K562 (cell line): ENCODE measurements around the gene IL4I1. TPM values are rescaled to one million over a fixed set of nuclear protein-coding genes. Genes with fewer than 3 reads are reported as not detected.

Experiments
- DPF2 ChIP-seq: fragments of 450-650 bp; IDR thresholded peaks from 2 replicates; pipeline ENCODE4 v1.6.1; 2016
- E2F5 ChIP-seq: sonication (generic); formaldehyde crosslinking; IDR thresholded peaks from 2 replicates; pipeline ENCODE4 v1.8.0; 2022; ENCODE audit warnings: mild to moderate bottlenecking, missing genetic modification reagents
- GABPB1 ChIP-seq: sonication (generic); formaldehyde crosslinking; IDR thresholded peaks from 2 replicates; pipeline ENCODE4 v1.8.0; 2022; ENCODE audit warnings: mild to moderate bottlenecking, missing genetic modification reagents
- HNRNPL ChIP-seq: fragments of 200-400 bp; formaldehyde crosslinking; IDR thresholded peaks from 2 replicates; pipeline ENCODE4 v1.6.1; 2017; ENCODE audit warnings: low read depth, mild to moderate bottlenecking, low read length
- KAT7 ChIP-seq: sonication (generic); formaldehyde crosslinking; IDR thresholded peaks from 2 replicates; pipeline ENCODE4 v1.8.0; 2022; ENCODE audit warnings: missing genetic modification reagents, mild to moderate bottlenecking, borderline replicate concordance
- MLX ChIP-seq, 2 experiments: fragments of 450-650 bp in 1 of 2; sonication (generic) in 1 of 2; formaldehyde crosslinking; conservative IDR thresholded peaks; 2 replicates each; pipeline versions ENCODE4 v1.4.0 to v1.8.1; 2020 to 2022; ENCODE audit warnings: mild to moderate bottlenecking in 1 of 2, missing genetic modification reagents in 1 of 2
- NFYB ChIP-seq: IDR thresholded peaks from 2 replicates; pipeline ENCODE4 v1.6.1; 2011; ENCODE audit warnings: mild to moderate bottlenecking, moderate library complexity; ENCODE audit not compliant: insufficient read length; ENCODE audit errors: extremely low read depth
- PURB ChIP-seq: sonication (generic); formaldehyde crosslinking; IDR thresholded peaks from 2 replicates; pipeline ENCODE4 v1.9.0; 2021; ENCODE audit warnings: low read depth, mild to moderate bottlenecking, missing genetic modification reagents
- SRSF7 ChIP-seq: fragments of 200-400 bp; formaldehyde crosslinking; optimal IDR thresholded peaks from 2 replicates; pipeline ENCODE3; 2017; ENCODE audit warnings: mild to moderate bottlenecking, low read depth, low read length
- TCF3 ChIP-seq: sonication (generic); formaldehyde crosslinking; IDR thresholded peaks from 2 replicates; pipeline ENCODE4 v1.4.0; 2020; ENCODE audit warnings: mild to moderate bottlenecking, missing genetic modification reagents
- ZBTB40 ChIP-seq, 2 experiments: fragments of 450-650 bp in 1 of 2; sonication (generic) in 1 of 2; formaldehyde crosslinking in 1 of 2; IDR thresholded peaks; 2 replicates each; pipeline versions ENCODE4 v1.7.1 to v1.9.0; 2016 to 2022; ENCODE audit warnings: inconsistent platforms in 1 of 2, mild to moderate bottlenecking in 1 of 2, missing genetic modification reagents in 1 of 2
- ZHX1 ChIP-seq: fragments of 150-350 bp; conservative IDR thresholded peaks from 2 replicates; pipeline ENCODE4 v1.6.1; 2014; ENCODE audit warnings: low read length
- polyA plus RNA-seq, 8 experiments: library from polyadenylated mRNA; depleted of rRNA in 4 of 8; stranded (reverse) in 5 of 8; unstranded in 3 of 8; fragments of >200 nt; fragmentation: Nextera tagmentation in 2 of 8; fragmentation: Illumina TruSeq in 1 of 8; extraction: Ambion mirVana in 2 of 8; extraction: Trizol in 1 of 8; gene quantifications; 2 replicates each; pipeline versions ENCODE4 v1.2.1 to v1.2.3, GENCODE V29; 2011 to 2014; ENCODE audit warnings: inconsistent platforms in 1 of 8, missing spikeins in 1 of 8
- total RNA-seq, 7 experiments: library from RNA; depleted of rRNA in 6 of 7; stranded (reverse); fragments of >200 nt in 6 of 7; fragmentation: Illumina TruSeq in 2 of 7; extraction: Trizol in 2 of 7; gene quantifications; 2 replicates each; pipeline versions ENCODE4 v1.2.1 to v1.2.3, GENCODE V29; 2011 to 2021; ENCODE audit warnings: low replicate concordance in 1 of 7

IL4I1 gene
- total and polyA plus RNA-seq, 9 of the 15 experiments (the other 6 are each of a cell fraction or from before 2014, with no cell fraction given) = 0.06 to 0.95 (median 0.43) TPM; not detected in 2

- TF ChIP-seq ZBTB40 (IDR thresholded peaks at IDR 0.05) (no peak), ZBTB40 (CRISPR knock-in tag; IDR thresholded peaks at IDR 0.05) (no peak), NFYB (peak; percentile 73), MLX (CRISPR knock-in tag; conservative IDR thresholded peaks at IDR 0.05) (no peak), PURB (no peak), SRSF7 (no peak), TCF3 (no peak), ZHX1 (no peak), DPF2 (peak; percentile 86), GABPB1 (CRISPR knock-in tag) (peak; percentile 55; the same call in 1 of the 2 replicates), KAT7 (CRISPR knock-in tag) (no peak), HNRNPL (no peak), E2F5 (CRISPR knock-in tag) (no peak)
These were observed 48.7 kb downstream of the IL4I1 start (continued) for GRCh38 chr19:49847731-49848696.
